ENCODE measurements around the gene BRICD5. TPM values are rescaled to one million over a fixed set of nuclear protein-coding genes. Genes with fewer than 3 reads are reported as not detected.
"Not testable (repeated sequence)": the region's sequence is repeated elsewhere in the genome, so short reads cannot be mapped to it uniquely, and the experiment has no call there.

The BRICD5 gene
- total RNA-seq, 1 donor from 2014 or later: 25.1 TPM

DNA sequence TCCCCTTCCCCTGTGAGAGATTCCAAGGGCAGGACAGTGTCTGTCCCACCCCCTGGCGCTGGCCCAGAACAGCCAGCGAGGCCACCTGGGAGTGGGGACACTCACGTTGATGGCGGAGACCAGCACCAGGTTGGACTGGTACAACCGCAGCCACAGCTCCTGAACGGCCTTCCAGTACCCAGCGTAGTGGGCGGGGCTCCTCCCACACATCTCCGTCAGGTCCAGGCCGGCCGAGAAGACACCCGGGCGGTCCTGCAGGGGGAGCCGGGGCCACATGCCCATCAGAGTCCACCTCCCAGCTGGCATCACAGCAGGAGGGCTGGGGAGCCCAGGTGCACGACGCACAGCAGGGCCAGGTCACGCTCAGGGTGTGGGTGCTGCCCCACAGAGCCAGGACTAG lies 33.6 kb upstream of the BRICD5 start:
- Mint-ChIP-seq H3K4me3 (no peak overlapping the region), H3K4me1 (ENCODE audit: low read depth) (no peaks in the 10 kb centered on the region), H3K36me3 (ENCODE audit: low read depth) (peaks cover 8% of the 10 kb centered on the region), H3K9me3 (no peaks in the 10 kb centered on the region), H3K27me3 (ENCODE audit: insufficient read depth) (no peaks in the 10 kb centered on the region), H3K27ac (no peak overlapping the region)
- intact Hi-C loops (cut with micrococcal nuclease): no loop called here
- no peak for DNase-seq (ENCODE audit: low spot score)

GRCh38 chr16:2243781-2244180 lies 33.1 kb upstream of the BRICD5 start:
- H3K4me3 Mint-ChIP-seq: no peak overlapping the region
- H3K27ac Mint-ChIP-seq: no peak overlapping the region
- no peaks in the 10 kb centered on the region for H3K4me1 Mint-ChIP-seq (ENCODE audit: low read depth)
- intact Hi-C loops (cut with micrococcal nuclease): no loop called here
- no peaks in the 10 kb centered on the region for H3K9me3 Mint-ChIP-seq
- DNase-seq (ENCODE audit: low spot score): no peak
- no peaks in the 10 kb centered on the region for H3K27me3 Mint-ChIP-seq (ENCODE audit: insufficient read depth)
- H3K36me3 Mint-ChIP-seq (ENCODE audit: low read depth): peaks cover 8% of the 10 kb centered on the region

- no peaks in the 10 kb centered on the region for H3K27me3 Mint-ChIP-seq (ENCODE audit: insufficient read depth)
- H3K27ac Mint-ChIP-seq: no peak overlapping the region
- no peaks in the 10 kb centered on the region for H3K4me1 Mint-ChIP-seq (ENCODE audit: low read depth)
- peaks cover 8% of the 10 kb centered on the region for H3K36me3 Mint-ChIP-seq (ENCODE audit: low read depth)
- intact Hi-C loops (cut with micrococcal nuclease): no loop called here
- no peak overlapping the region for H3K4me3 Mint-ChIP-seq
- no peak for DNase-seq (ENCODE audit: low spot score)
- no peaks in the 10 kb centered on the region for H3K9me3 Mint-ChIP-seq
Observed at GRCh38 chr16:2243031-2243528, 32.4 kb upstream of the BRICD5 start.

- no peak overlapping the region for H3K4me3 Mint-ChIP-seq
- no peak for DNase-seq (ENCODE audit: low spot score)
- no peaks in the 10 kb centered on the region for H3K4me1 Mint-ChIP-seq (ENCODE audit: low read depth)
- no peaks in the 10 kb centered on the region for H3K27me3 Mint-ChIP-seq (ENCODE audit: insufficient read depth)
- H3K9me3 Mint-ChIP-seq: no peaks in the 10 kb centered on the region
- peaks cover 8% of the 10 kb centered on the region for H3K36me3 Mint-ChIP-seq (ENCODE audit: low read depth)
- H3K27ac Mint-ChIP-seq: no peak overlapping the region
- intact Hi-C loops (cut with micrococcal nuclease): no loop called here
Observed at GRCh38 chr16:2242598-2242997, 31.9 kb upstream of the BRICD5 start.

- not testable (repeated sequence) for H3K27me3 Mint-ChIP-seq (ENCODE audit: insufficient read depth); DNase-seq (ENCODE audit: low spot score)
Observed at GRCh38 chr16:2240331-2240730, 29.7 kb upstream of the BRICD5 start.

DNA sequence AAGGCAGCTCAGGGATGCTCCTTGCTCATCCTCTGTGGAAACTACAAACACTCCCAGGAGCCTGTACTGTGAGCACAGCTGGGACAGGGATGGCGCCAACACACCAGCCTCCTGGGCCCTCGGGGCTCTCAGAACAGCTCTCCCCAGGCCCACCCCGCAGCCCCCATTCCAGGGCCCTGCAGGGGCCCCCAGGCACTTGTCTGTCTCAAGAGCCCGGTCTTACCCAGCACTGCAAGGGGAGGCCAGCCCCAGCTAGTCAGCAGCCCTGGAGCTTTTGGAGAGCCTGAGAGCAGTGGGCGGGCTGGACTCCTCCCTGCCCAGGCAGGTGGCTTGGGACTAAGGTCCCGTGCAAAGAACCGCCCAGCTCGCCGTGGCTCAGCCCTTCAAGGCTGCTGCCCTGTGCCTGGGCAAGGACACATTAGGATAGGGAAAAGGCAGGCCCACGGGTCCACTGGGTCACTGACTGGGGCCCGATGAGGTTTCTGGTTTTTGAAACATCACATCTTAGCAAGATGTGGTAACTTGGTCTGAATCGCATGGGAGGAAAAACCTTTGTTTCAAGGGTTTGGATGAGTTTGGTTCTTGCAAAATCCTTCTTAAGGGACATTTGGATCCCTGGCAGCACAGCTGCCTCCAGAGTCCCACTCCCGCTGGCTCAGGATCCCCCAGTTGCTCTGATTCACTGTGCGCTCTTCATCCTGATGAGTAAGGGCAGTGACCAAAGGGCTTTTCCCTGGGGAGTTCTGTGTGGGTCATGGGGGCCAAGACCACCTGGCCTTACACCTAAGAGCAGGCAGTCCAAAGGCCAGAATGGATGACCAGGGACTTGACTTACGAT lies 28.4 kb upstream of the BRICD5 start:
- DNase-seq (ENCODE audit: low spot score): no peak
- Mint-ChIP-seq H3K27ac (no peak overlapping the region), H3K4me1 (ENCODE audit: low read depth) (no peaks in the 10 kb centered on the region)

More at GRCh38 chr16:2240331-2240730, 29.7 kb upstream of the BRICD5 start:
- H3K36me3 Mint-ChIP-seq (ENCODE audit: low read depth); intact Hi-C loops (cut with micrococcal nuclease); H3K4me3 Mint-ChIP-seq; H3K27ac Mint-ChIP-seq; H3K4me1 Mint-ChIP-seq (ENCODE audit: low read depth); H3K9me3 Mint-ChIP-seq: not testable (repeated sequence)

DNA sequence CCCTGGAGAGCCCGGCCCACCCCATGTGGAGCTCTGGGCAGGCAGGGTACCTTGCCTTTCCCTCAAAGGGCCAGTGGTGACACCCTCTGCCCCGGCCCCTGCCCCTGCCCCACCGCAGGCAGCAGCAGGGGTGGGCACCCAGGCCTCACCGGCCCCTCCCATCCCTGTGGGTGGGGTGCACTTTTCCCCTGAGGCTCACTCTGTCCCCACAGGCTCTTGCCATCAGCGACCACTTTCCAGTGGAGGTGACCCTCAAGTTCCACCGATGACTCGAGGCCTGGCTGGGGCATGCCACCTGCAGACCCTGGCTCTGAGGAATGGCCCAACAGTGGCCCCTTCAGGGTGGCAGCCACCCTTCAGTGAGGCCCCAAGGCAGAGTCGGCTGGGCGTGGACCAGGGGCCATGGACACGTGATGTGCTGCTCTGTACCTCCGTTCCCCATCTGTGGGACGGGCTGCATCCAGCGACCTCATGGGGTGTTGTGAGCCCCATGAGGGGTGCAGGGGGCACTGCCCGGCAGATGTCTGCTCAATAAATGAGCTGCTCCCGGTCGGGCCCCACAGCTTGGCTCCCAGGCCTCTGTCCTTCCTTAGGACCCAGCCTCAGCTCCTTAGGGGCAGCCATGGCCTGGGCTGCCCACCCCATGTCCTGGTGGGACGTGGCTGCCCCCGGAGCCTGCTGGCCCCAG lies 27.6 kb upstream of the BRICD5 start:
- Mint-ChIP-seq H3K4me1 (ENCODE audit: low read depth) (no peaks in the 10 kb centered on the region), H3K9me3 (no peaks in the 10 kb centered on the region), H3K4me3 (no peak overlapping the region), H3K27ac (no peak overlapping the region), H3K36me3 (ENCODE audit: low read depth) (peaks cover 7% of the 10 kb centered on the region), H3K27me3 (ENCODE audit: insufficient read depth) (peaks cover 2% of the 10 kb centered on the region)
- intact Hi-C loops (cut with micrococcal nuclease): no loop called here
- DNase-seq (ENCODE audit: low spot score): no peak

More for the DNA sequence above, 28.4 kb upstream of the BRICD5 start:
- no peaks in the 10 kb centered on the region for H3K9me3 Mint-ChIP-seq
- intact Hi-C loops (cut with micrococcal nuclease): no loop called here
- H3K27me3 Mint-ChIP-seq (ENCODE audit: insufficient read depth): peaks cover 2% of the 10 kb centered on the region
- H3K4me3 Mint-ChIP-seq: no peak overlapping the region
- peaks cover 7% of the 10 kb centered on the region for H3K36me3 Mint-ChIP-seq (ENCODE audit: low read depth)

DNA sequence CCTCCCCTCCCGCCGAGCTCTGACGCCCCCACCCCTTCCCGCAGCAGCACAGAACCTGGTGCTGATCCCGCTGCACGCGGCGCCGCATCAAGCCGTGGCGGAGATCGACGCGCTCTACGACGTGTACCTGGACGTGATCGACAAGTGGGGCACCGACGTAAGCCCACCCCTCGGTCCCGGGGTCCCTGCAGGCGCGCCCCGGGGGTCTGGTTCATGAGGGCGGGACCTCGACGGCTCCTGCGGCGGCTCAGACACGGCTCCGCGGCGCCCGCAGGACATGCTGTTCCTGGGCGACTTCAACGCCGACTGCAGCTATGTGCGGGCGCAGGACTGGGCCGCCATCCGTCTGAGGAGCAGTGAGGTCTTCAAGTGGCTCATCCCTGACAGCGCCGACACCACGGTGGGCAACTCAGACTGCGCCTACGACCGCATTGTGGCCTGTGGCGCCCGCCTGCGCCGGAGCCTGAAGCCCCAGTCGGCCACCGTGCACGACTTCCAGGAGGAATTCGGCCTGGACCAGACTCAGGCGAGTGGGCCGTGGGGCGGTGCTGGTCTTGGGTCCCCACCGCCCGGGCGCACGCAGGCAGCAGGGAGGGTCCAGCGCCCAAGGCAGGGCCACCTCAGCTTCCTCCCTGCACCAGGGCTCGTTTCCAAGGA lies 27.0 kb upstream of the BRICD5 start:
- Mint-ChIP-seq H3K27me3 (ENCODE audit: insufficient read depth) (peaks cover 2% of the 10 kb centered on the region), H3K36me3 (ENCODE audit: low read depth) (peaks cover 7% of the 10 kb centered on the region), H3K27ac (no peak overlapping the region), H3K4me1 (ENCODE audit: low read depth) (no peaks in the 10 kb centered on the region), H3K4me3 (no peak overlapping the region), H3K9me3 (no peaks in the 10 kb centered on the region)
- DNase-seq (ENCODE audit: low spot score): no peak
- intact Hi-C loops (cut with micrococcal nuclease): no loop called here

DNA sequence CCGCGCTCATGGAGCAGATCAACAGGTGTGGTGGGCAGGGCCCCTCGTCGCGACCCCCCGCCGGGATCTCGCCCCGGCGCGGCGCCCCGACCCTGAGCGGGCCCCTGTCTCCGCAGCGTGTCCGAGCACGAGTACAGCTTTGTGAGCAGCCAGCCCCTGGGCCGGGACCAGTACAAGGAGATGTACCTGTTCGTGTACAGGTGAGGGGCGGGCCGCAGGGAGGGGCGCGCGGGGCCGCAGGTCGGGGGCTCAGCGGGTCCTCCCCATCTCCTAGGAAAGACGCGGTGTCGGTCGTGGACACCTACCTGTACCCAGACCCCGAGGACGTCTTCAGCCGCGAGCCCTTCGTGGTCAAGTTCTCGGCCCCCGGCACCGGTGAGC lies 26.4 kb upstream of the BRICD5 start:
- peaks cover 5% of the 10 kb centered on the region for H3K36me3 Mint-ChIP-seq (ENCODE audit: low read depth)
- no peak overlapping the region for H3K4me3 Mint-ChIP-seq
- H3K9me3 Mint-ChIP-seq: no peaks in the 10 kb centered on the region
- no peaks in the 10 kb centered on the region for H3K4me1 Mint-ChIP-seq (ENCODE audit: low read depth)
- intact Hi-C loops (cut with micrococcal nuclease): no loop called here
- DNase-seq (ENCODE audit: low spot score): no peak
- no peak overlapping the region for H3K27ac Mint-ChIP-seq
- peaks cover 2% of the 10 kb centered on the region for H3K27me3 Mint-ChIP-seq (ENCODE audit: insufficient read depth)

DNA sequence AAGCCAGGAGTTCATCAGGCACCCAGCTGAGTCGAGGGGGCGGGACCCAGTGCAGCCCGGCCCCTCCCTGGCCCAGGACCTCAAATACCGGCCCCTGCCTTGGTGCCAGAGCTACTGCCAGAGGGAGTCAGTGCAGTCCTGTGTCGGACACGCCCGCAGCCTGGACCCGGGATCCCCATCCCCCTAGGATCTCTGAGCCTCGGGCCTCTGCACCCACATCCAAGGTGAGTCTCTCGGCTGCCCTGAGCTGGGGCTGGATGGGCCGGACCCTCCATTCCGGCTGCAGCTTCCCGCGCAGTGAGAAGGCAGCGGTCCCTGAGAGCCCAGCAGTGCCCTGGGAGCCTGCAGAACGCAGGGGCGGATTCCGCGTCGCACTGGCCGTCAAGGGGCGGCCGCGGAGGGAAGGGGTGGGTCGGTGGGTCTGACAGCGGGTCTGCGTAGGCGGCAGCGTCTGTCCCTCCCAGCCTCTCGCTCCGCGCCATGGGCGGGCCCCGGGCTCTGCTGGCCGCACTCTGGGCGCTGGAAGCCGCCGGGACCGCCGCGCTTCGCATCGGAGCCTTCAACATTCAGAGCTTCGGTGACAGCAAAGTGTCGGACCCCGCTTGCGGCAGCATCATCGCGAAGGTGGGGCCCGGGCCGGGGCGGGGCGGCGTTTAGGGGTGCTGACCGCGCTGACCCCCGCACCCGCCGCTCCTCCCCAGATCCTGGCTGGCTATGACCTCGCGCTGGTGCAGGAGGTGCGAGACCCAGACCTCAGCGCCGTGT lies 25.9 kb upstream of the BRICD5 start, which contains the start of gene DNASE1L2:
TSS of gene DNASE1L2 (plus strand) at position 108 of the 765 bp plus-strand sequence. CDS start at position 481, 373 bp downstream.
- no peaks in the 10 kb centered on the region for H3K4me1 Mint-ChIP-seq (ENCODE audit: low read depth)
- peaks cover 5% of the 10 kb centered on the region for H3K36me3 Mint-ChIP-seq (ENCODE audit: low read depth)
- no peak for DNase-seq (ENCODE audit: low spot score)
- peaks cover 2% of the 10 kb centered on the region for H3K27me3 Mint-ChIP-seq (ENCODE audit: insufficient read depth)
- no peak within 1 kb of the TSS for H3K27ac Mint-ChIP-seq
- no peak within 1 kb of the TSS for H3K4me3 Mint-ChIP-seq
- no peaks in the 10 kb centered on the region for H3K9me3 Mint-ChIP-seq
- intact Hi-C loops (cut with micrococcal nuclease): no loop called here

GRCh38 chr16:2235695-2236336 lies 25.2 kb upstream of the BRICD5 start:
- H3K36me3 Mint-ChIP-seq (ENCODE audit: low read depth): peaks cover 5% of the 10 kb centered on the region
- DNase-seq (ENCODE audit: low spot score): no peak
- H3K4me1 Mint-ChIP-seq (ENCODE audit: low read depth): no peaks in the 10 kb centered on the region
- no peak overlapping the region for H3K4me3 Mint-ChIP-seq
- no peaks in the 10 kb centered on the region for H3K9me3 Mint-ChIP-seq
- H3K27me3 Mint-ChIP-seq (ENCODE audit: insufficient read depth): peaks cover 2% of the 10 kb centered on the region
- intact Hi-C loops (cut with micrococcal nuclease): no loop called here
- no peak overlapping the region for H3K27ac Mint-ChIP-seq

DNA sequence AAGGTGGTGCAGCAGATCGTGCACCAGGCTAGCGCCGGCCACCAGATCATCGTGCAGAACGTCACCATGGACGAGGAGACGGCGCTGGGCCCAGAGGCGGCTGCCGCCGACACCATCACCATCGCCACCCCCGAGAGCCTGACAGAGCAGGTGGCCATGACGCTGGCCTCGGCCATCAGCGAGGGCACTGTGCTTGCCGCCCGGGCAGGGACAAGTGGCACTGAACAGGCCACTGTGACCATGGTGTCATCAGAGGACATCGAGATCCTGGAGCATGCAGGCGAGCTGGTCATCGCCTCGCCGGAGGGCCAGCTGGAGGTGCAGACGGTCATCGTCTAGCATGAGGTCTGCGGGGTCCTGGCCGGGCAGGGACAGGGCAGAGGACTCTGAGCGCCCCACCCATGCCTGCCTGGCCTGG lies 24.6 kb upstream of the BRICD5 start:
- intact Hi-C loops (cut with micrococcal nuclease): no loop called here
- H3K4me3 Mint-ChIP-seq: no peak overlapping the region
- H3K27me3 Mint-ChIP-seq (ENCODE audit: insufficient read depth): peaks cover 2% of the 10 kb centered on the region
- no peaks in the 10 kb centered on the region for H3K4me1 Mint-ChIP-seq (ENCODE audit: low read depth)
- DNase-seq (ENCODE audit: low spot score): no peak
- no peaks in the 10 kb centered on the region for H3K9me3 Mint-ChIP-seq
- H3K36me3 Mint-ChIP-seq (ENCODE audit: low read depth): peaks cover 5% of the 10 kb centered on the region
- H3K27ac Mint-ChIP-seq: no peak overlapping the region
